Panc1 (cell line): ENCODE measurements around the gene KCNIP3. TPM values are rescaled to one million over a fixed set of nuclear protein-coding genes. Genes with fewer than 3 reads are reported as not detected.

Experiments
- ATAC-seq: fragments of 200-7000 bp; cut with Tn5 transposase; 2 replicates; pipeline ENCODE4 v1.9.1; 2020; ENCODE audit warnings: mild to moderate bottlenecking, moderate library complexity
- BruUV-seq: library from RNA; stranded (reverse); fragments of 400-500 nt; replicated peaks from 2 replicates; lab custom pipeline; 2021; lab: Mats Ljungman, UMichigan
- CTCF ChIA-PET: fragments of 300-600 bp; sonication (Branson Sonifier 250); formaldehyde crosslinking; loops from one replicate; lab custom pipeline; 2022; ENCODE audit warnings: antibody characterized with exemption; lab: Charles Lee
- POLR2A ChIA-PET: fragments of 300-600 bp; sonication (Branson Sonifier 250); formaldehyde crosslinking; loops from one replicate; lab custom pipeline; 2022; ENCODE audit warnings: antibody characterized with exemption; lab: Charles Lee
- DNase-seq: peaks from one replicate; pipeline ENCODE4 v3.0.0-alpha.2; 2010; ENCODE audit warnings: low read depth, low spot score
- H3K27ac ChIP-seq: 2 replicates; pipeline ENCODE4 v1.5.1; 2011; ENCODE audit warnings: mild to moderate bottlenecking, low read length, inconsistent platforms
- H3K27me3 ChIP-seq: fragments of 200-500 bp; sonication (Bioruptor generic); 2 replicates; pipeline ENCODE4 v1.6.0; 2014; ENCODE audit warnings: low read length, inconsistent platforms; ENCODE audit not compliant: control insufficient read depth, insufficient read depth
- H3K36me3 ChIP-seq: fragments of 200-500 bp; sonication (Bioruptor generic); 2 replicates; pipeline ENCODE4 v1.5.1; 2014; ENCODE audit warnings: inconsistent platforms, mild to moderate bottlenecking, low read length, moderate library complexity; ENCODE audit not compliant: control insufficient read depth, insufficient read depth
- H3K4me1 ChIP-seq: 2 replicates; pipeline ENCODE4 v1.5.1; 2011; ENCODE audit warnings: inconsistent platforms, mild to moderate bottlenecking, low read length, moderate library complexity; ENCODE audit not compliant: control insufficient read depth, insufficient read depth
- H3K4me3 ChIP-seq, 2 experiments: 2 replicates each; pipeline ENCODE4 v1.5.1; 2011 to 2012; ENCODE audit warnings: low read depth in 2 of 2, low read length in 2 of 2, mild to moderate bottlenecking in 2 of 2, inconsistent platforms in 1 of 2, moderate library complexity in 1 of 2
- H3K9me3 ChIP-seq: fragments of 200-500 bp; sonication (Bioruptor generic); 2 replicates; pipeline ENCODE4 v1.5.1; 2014; ENCODE audit warnings: low read depth, mild to moderate bottlenecking, inconsistent platforms, low read length, moderate library complexity; ENCODE audit not compliant: control insufficient read depth, insufficient read depth
- POLR2AphosphoS5 ChIP-seq: IDR thresholded peaks from 2 replicates; pipeline ENCODE4 v1.6.1; 2012; ENCODE audit warnings: mild to moderate bottlenecking, low read depth, low read length, moderate library complexity
- SIN3A ChIP-seq: IDR thresholded peaks from 2 replicates; pipeline ENCODE4 v1.6.1; 2012; ENCODE audit warnings: low read depth, mild to moderate bottlenecking, low read length, moderate library complexity, borderline replicate concordance; ENCODE audit not compliant: insufficient read depth
- TCF7L2 ChIP-seq: IDR thresholded peaks from 2 replicates; pipeline ENCODE4 v1.6.1; 2011; ENCODE audit warnings: mild to moderate bottlenecking, low read depth, low read length, inconsistent platforms
- in situ Hi-C: cut with HindIII; loops from 2 replicates; pipeline ENCODE4 v1.10.0; 2016; ENCODE audit warnings: low sequenced_read_pairs, low pct_unique_long_range_greater_than_20kb
- intact Hi-C: fragments of 100-400 bp; cut with micrococcal nuclease; formaldehyde crosslinking; loops from one replicate; pipeline ENCODE4 v1.10.0; 2022; ENCODE audit not compliant: unreplicated experiment
- total RNA-seq: library from RNA; stranded (reverse); gene quantifications from one replicate; pipeline ENCODE4 v1.2.1, GENCODE V29; 2021; ENCODE audit not compliant: unreplicated experiment
- TF ChIP-seq, protein P1 (sequence below), 2 experiments: IDR thresholded peaks; 2 replicates each; pipeline ENCODE4 v1.6.1; 2011 to 2012; ENCODE audit warnings: low read depth in 2 of 2, control low read depth in 1 of 2, low read length in 1 of 2, mild to moderate bottlenecking in 1 of 2, moderate library complexity in 1 of 2; ENCODE audit not compliant: insufficient read depth in 1 of 2
- TF ChIP-seq, protein P2 (sequence below): fragments of 450-650 bp; IDR thresholded peaks from 2 replicates; pipeline ENCODE4 v1.5.1; 2017; ENCODE audit warnings: mild to moderate bottlenecking

KCNIP3 gene
- total RNA-seq, 1 experiment from 2014 or later = 17.5 TPM

DNA sequence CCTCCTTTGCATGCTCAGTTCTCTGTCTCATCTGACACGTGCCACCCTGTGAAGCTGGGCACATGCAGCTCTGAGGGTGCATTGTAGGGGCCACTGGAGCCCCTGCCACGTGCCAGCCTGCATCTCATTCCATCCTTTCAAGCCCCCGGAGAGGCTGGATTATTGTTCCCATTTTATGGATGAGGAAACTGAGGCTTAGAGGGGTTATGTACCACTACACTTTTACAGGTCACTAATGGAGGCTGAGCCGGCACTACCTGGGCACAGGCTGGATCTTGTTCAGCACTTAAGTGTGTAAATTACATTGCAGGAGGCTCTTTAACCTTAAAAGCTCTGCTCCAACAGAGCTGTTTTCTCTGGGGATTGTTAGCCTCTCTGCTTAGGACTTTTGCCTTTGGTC lies 47.5 kb downstream of the KCNIP3 start:
- Histone ChIP-seq H3K27ac (peak overlapping the region; percentile 72; the same call in 1 of the 2 replicates), H3K4me3 (no peak overlapping the region), H3K4me1 (peaks cover 19% of the 10 kb centered on the region), H3K36me3 (no peaks in the 10 kb centered on the region), H3K27me3 (no peaks in the 10 kb centered on the region), H3K9me3 (no peaks in the 10 kb centered on the region)
- ChIA-PET POLR2A (interaction anchor here (0.6 to 1.1 kb wide), 2 partner anchors 13 to 113 kb away, joined by 3 to 9 read pairs; no protein-coding TSS in a partner anchor), CTCF (interaction anchor here (1.0 kb wide), 1 partner anchor 170 kb away, joined by 3 read pairs; no protein-coding TSS in a partner anchor)
- no peak for DNase-seq
- in situ Hi-C loops = no loop called here
- intact Hi-C loops = no loop called here
- no TSS peak for BruUV-seq
- no peak for ATAC-seq
- TF ChIP-seq, protein P1, sequence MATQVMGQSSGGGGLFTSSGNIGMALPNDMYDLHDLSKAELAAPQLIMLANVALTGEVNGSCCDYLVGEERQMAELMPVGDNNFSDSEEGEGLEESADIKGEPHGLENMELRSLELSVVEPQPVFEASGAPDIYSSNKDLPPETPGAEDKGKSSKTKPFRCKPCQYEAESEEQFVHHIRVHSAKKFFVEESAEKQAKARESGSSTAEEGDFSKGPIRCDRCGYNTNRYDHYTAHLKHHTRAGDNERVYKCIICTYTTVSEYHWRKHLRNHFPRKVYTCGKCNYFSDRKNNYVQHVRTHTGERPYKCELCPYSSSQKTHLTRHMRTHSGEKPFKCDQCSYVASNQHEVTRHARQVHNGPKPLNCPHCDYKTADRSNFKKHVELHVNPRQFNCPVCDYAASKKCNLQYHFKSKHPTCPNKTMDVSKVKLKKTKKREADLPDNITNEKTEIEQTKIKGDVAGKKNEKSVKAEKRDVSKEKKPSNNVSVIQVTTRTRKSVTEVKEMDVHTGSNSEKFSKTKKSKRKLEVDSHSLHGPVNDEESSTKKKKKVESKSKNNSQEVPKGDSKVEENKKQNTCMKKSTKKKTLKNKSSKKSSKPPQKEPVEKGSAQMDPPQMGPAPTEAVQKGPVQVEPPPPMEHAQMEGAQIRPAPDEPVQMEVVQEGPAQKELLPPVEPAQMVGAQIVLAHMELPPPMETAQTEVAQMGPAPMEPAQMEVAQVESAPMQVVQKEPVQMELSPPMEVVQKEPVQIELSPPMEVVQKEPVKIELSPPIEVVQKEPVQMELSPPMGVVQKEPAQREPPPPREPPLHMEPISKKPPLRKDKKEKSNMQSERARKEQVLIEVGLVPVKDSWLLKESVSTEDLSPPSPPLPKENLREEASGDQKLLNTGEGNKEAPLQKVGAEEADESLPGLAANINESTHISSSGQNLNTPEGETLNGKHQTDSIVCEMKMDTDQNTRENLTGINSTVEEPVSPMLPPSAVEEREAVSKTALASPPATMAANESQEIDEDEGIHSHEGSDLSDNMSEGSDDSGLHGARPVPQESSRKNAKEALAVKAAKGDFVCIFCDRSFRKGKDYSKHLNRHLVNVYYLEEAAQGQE (IDR thresholded peaks at IDR 0.05; ENCODE audit: insufficient read depth in 1 of 2, low read depth in 2 of 2, low read length in 1 of 2) = no peak
- TF ChIP-seq, protein P2, sequence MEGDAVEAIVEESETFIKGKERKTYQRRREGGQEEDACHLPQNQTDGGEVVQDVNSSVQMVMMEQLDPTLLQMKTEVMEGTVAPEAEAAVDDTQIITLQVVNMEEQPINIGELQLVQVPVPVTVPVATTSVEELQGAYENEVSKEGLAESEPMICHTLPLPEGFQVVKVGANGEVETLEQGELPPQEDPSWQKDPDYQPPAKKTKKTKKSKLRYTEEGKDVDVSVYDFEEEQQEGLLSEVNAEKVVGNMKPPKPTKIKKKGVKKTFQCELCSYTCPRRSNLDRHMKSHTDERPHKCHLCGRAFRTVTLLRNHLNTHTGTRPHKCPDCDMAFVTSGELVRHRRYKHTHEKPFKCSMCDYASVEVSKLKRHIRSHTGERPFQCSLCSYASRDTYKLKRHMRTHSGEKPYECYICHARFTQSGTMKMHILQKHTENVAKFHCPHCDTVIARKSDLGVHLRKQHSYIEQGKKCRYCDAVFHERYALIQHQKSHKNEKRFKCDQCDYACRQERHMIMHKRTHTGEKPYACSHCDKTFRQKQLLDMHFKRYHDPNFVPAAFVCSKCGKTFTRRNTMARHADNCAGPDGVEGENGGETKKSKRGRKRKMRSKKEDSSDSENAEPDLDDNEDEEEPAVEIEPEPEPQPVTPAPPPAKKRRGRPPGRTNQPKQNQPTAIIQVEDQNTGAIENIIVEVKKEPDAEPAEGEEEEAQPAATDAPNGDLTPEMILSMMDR = no peak
- no peak for TF ChIP-seq SIN3A
- no peak for TF ChIP-seq POLR2AphosphoS5
- no peak for TF ChIP-seq TCF7L2

DNA sequence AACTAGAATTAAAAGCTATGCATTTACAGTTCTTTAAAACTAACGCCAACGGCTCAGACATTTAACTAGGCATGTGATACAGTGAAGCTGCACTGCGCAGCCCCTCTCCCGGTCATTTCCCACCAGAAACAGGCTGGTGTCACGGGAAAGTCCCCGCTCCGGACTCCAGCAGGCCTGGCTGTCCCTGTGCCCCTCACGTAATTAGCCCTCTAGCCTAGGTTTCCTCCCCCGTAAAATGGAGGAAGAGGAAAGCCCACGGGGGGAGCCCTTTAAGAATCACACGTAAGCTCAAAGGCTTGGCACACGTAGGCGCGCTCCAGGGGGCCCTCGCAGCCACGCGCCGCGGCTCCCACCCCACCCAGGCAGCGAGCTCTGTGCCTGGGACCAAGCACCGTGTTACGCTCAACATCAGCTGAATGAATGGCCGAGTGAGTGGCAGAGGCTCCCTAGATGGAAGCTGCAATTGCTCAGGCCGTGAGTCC lies 48.0 kb downstream of the KCNIP3 start:
- ChIA-PET POLR2A (interaction anchor here (0.5 to 1.1 kb wide), 3 partner anchors 13 to 114 kb away, joined by 3 to 9 read pairs (median 3); no protein-coding TSS in a partner anchor), CTCF (interaction anchor here (0.7 to 1.0 kb wide), 4 partner anchors 10 to 169 kb away, joined by 3 to 4 read pairs (median 3); no protein-coding TSS in a partner anchor)
- peaks cover 19% of the 10 kb centered on the region for H3K4me1 ChIP-seq
- peak overlapping the region; percentile 69 to 90 for H3K4me3 ChIP-seq
- H3K27me3 ChIP-seq = no peaks in the 10 kb centered on the region
- no peaks in the 10 kb centered on the region for H3K36me3 ChIP-seq
- TF ChIP-seq, protein P1 (IDR thresholded peaks at IDR 0.05; ENCODE audit: insufficient read depth in 1 of 2, low read depth in 2 of 2, low read length in 1 of 2) = no peak
- TF ChIP-seq, protein P2 = 0 out of 2 replicates have a peak, but pooled peaks have one; percentile 67
- ATAC-seq (peak; percentile 13), DNase-seq (no peak)
- intact Hi-C loops (no loop called here), in situ Hi-C loops (no loop called here)
- no peaks in the 10 kb centered on the region for H3K9me3 ChIP-seq
- peak overlapping the region; percentile 72 for H3K27ac ChIP-seq
- BruUV-seq = no TSS peak
